Suprapubic skin (tissue), 4 donors: ENCODE data around the gene ZNRF3.

Experiments used
- EP300 ChIP-seq: sonication (generic); formaldehyde crosslinking; IDR thresholded peaks from one replicate; pipeline ENCODE4 v1.6.1; 2017; ENCODE audit warnings: antibody characterized with exemption
- POLR2A ChIP-seq, 2 donors: fragments of 450-650 bp; IDR thresholded peaks; one replicate each; pipeline ENCODE4 v1.6.1; 2017; ENCODE audit warnings: antibody characterized with exemption in 2 of 2, mild to moderate bottlenecking in 2 of 2, moderate library complexity in 2 of 2
- POLR2AphosphoS5 ChIP-seq, 3 donors: sonication (generic); formaldehyde crosslinking; IDR thresholded peaks; one replicate each; pipeline ENCODE4 v1.6.1; 2017; ENCODE audit warnings: antibody characterized with exemption in 3 of 3
- TF ChIP-seq, protein P1 (sequence below), 2 donors: fragments of 200-600 bp in 1 of 2; fragments of 450-650 bp in 1 of 2; sonication (generic) in 1 of 2; IDR thresholded peaks; one replicate each; pipeline ENCODE4 v1.5.1; 2016 to 2019; ENCODE audit warnings: antibody characterized with exemption in 2 of 2, mild to moderate bottlenecking in 1 of 2, moderate library complexity in 1 of 2

GRCh38 chr22:28999919-29000556, 116.7 kb downstream of the ZNRF3 start:
- TF ChIP-seq, protein P1, sequence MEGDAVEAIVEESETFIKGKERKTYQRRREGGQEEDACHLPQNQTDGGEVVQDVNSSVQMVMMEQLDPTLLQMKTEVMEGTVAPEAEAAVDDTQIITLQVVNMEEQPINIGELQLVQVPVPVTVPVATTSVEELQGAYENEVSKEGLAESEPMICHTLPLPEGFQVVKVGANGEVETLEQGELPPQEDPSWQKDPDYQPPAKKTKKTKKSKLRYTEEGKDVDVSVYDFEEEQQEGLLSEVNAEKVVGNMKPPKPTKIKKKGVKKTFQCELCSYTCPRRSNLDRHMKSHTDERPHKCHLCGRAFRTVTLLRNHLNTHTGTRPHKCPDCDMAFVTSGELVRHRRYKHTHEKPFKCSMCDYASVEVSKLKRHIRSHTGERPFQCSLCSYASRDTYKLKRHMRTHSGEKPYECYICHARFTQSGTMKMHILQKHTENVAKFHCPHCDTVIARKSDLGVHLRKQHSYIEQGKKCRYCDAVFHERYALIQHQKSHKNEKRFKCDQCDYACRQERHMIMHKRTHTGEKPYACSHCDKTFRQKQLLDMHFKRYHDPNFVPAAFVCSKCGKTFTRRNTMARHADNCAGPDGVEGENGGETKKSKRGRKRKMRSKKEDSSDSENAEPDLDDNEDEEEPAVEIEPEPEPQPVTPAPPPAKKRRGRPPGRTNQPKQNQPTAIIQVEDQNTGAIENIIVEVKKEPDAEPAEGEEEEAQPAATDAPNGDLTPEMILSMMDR (IDR thresholded peaks at IDR 0.05): no peak
- no peak for TF ChIP-seq POLR2A (IDR thresholded peaks at IDR 0.05)
- no peak for TF ChIP-seq EP300
- TF ChIP-seq POLR2AphosphoS5 (IDR thresholded peaks at IDR 0.05): no peak
